ENCODE results near the gene ABCA2. TPM values are rescaled to one million over a fixed set of nuclear protein-coding genes. Genes with fewer than 3 reads are reported as not detected.
A peak's percentile ranks its signal among the peaks of the same experiment; 100 is the strongest.

The ABCA2 gene
- total RNA-seq, 1 experiment from 2014 or later = 21.7 TPM

DNA sequence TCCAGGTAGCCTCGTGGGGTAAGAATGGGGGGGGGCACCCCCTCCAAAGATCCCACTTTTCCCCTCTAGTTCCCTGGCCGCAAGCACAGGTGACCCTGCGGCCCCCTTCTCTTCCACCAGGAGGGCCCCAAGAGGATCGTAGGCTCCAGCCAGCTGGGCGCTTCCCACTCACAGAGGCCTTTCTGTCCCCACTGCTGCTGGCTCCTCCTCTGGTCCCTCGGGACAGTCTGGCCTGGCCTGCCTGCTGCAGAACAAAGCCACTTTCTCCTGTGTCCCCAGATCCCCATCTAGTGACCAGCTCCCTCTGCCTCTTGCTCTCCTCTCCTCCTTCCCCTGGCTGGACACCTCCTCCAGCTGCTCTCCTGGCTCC lies 42.9 kb upstream of the ABCA2 start:
- H3K36me3 Mint-ChIP-seq (ENCODE audit: insufficient read depth, unreplicated experiment) = no peaks in the 10 kb centered on the region
- no peaks in the 10 kb centered on the region for H3K9me3 Mint-ChIP-seq (ENCODE audit: unreplicated experiment)
- DNase-seq (ENCODE audit: unreplicated experiment) = no peak
- POLR2A ChIA-PET = interaction anchor here (0.7 to 3.3 kb wide), 11 partner anchors 11 to 457 kb away, joined by 3 to 22 read pairs (median 4); partner anchors contain the start of genes MAN1B1, RABL6 and TUBB4B
- no TSS peak for BruUV-seq (replicated peaks)
- CTCF ChIA-PET = interaction anchor here (0.7 to 10.9 kb wide), 5 partner anchors 11 to 85 kb away, joined by 3 to 170 read pairs (median 6); partner anchors contain the start of genes ABCA2, FUT7 and NPDC1
- H3K27ac Mint-ChIP-seq (ENCODE audit: low read depth, unreplicated experiment) = no peak overlapping the region
- intact Hi-C loops (cut with micrococcal nuclease) = no loop called here
- H3K4me3 Mint-ChIP-seq (ENCODE audit: unreplicated experiment) = peak overlapping the region; percentile 72
- TF ChIP-seq, protein P1, sequence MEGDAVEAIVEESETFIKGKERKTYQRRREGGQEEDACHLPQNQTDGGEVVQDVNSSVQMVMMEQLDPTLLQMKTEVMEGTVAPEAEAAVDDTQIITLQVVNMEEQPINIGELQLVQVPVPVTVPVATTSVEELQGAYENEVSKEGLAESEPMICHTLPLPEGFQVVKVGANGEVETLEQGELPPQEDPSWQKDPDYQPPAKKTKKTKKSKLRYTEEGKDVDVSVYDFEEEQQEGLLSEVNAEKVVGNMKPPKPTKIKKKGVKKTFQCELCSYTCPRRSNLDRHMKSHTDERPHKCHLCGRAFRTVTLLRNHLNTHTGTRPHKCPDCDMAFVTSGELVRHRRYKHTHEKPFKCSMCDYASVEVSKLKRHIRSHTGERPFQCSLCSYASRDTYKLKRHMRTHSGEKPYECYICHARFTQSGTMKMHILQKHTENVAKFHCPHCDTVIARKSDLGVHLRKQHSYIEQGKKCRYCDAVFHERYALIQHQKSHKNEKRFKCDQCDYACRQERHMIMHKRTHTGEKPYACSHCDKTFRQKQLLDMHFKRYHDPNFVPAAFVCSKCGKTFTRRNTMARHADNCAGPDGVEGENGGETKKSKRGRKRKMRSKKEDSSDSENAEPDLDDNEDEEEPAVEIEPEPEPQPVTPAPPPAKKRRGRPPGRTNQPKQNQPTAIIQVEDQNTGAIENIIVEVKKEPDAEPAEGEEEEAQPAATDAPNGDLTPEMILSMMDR (IDR thresholded peaks at IDR 0.05; ENCODE audit: unreplicated experiment) = no peak
- H3K4me1 Mint-ChIP-seq (ENCODE audit: insufficient read depth, unreplicated experiment) = peaks cover 11% of the 10 kb centered on the region
- no peaks in the 10 kb centered on the region for H3K27me3 Mint-ChIP-seq (ENCODE audit: insufficient read depth, unreplicated experiment)

DNA sequence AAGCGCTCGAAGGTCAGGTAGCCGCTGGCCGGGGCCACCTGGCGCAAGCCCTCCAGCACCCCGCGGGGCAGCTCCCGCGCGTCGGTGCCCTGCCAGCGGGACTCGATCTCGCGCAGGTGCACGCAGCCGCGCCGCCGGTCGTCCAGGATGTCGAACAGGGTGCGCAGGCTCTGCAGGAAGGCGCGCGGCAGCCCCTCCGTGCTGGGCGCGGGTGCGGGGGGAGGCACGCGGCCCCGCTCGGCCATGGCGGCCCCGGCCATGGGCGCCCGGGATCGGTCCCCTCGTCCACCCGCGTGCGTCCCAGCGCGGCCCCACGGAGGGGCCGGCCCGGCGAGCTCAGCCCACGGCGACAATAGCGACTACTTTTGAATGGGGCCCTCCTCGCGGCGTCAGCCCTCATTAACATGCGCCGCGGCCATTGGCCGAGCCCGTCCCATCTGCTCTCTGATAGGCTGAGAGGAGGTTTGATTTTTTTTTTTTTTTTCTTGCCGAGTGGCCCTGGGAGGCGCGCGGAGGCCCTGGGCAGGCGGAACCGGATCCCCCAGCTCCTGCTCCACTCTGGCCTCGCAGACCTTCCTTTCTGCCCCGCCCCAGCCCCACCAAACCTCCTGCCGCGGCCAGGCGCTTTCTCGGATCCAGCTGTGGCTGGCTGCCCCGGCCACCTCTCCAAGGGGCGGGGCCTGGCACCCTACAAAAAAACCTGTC lies 42.3 kb upstream of the ABCA2 start, which contains the start of gene SAPCD2:
Gene SAPCD2, minus strand, starts transcription at position 357 of the 705 bp plus-strand sequence. Its CDS starts 97 bp downstream, at position 260.
- Mint-ChIP-seq H3K9me3 (ENCODE audit: unreplicated experiment) (no peaks in the 10 kb centered on the region), H3K4me1 (ENCODE audit: insufficient read depth, unreplicated experiment) (peaks cover 11% of the 10 kb centered on the region), H3K36me3 (ENCODE audit: insufficient read depth, unreplicated experiment) (no peaks in the 10 kb centered on the region), H3K27ac (ENCODE audit: low read depth, unreplicated experiment) (no peak within 1 kb of the TSS), H3K4me3 (ENCODE audit: unreplicated experiment) (peak within 1 kb of the TSS; percentile 72), H3K27me3 (ENCODE audit: insufficient read depth, unreplicated experiment) (no peaks in the 10 kb centered on the region)
- TF ChIP-seq, protein P1 (IDR thresholded peaks at IDR 0.05; ENCODE audit: unreplicated experiment) = no peak
- intact Hi-C loops (cut with micrococcal nuclease) = no loop called here
- DNase-seq (ENCODE audit: unreplicated experiment) = peak; percentile 90
- BruUV-seq (replicated peaks) = no TSS peak
- CTCF ChIA-PET = interaction anchor here (0.7 to 10.9 kb wide), 6 partner anchors 11 to 283 kb away, joined by 3 to 170 read pairs (median 6); partner anchors contain the start of genes ABCA2, FUT7 and NPDC1
- POLR2A ChIA-PET = interaction anchor here (0.7 to 3.3 kb wide), 12 partner anchors 10 to 457 kb away, joined by 3 to 22 read pairs (median 4); partner anchors contain the start of genes MAN1B1, RABL6 and TUBB4B

DNA sequence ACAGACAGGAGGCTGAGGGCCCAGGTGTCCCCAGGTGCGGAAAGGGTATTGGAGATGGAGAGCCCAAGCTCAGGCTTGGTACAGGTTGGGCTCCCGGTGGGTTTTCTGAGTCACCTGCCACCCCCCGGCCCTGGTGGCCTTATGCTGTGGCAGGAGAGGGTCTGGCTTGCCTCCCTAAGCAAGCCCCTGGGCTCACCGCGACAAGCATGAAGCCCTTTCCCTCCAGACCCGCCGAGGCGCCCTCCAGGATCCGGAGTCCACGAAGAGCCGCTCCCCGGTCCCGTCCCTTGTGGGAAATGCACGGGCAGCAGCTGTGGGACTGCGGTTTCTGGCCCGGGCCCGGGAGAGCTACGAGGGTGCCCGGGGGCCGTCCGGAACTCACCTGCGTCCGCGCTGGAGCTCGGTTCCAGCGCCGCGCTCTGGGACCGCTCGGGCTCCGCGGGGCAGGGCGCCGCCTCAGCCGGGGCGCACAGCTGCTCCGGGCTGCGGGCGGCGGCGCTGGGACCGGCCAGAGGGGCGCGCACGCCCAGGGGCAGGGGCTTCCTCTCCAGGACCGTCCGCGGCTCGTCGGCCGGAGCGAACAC lies 41.6 kb upstream of the ABCA2 start:
- intact Hi-C loops (cut with micrococcal nuclease) = no loop called here
- Mint-ChIP-seq H3K9me3 (ENCODE audit: unreplicated experiment) (no peaks in the 10 kb centered on the region), H3K36me3 (ENCODE audit: insufficient read depth, unreplicated experiment) (no peaks in the 10 kb centered on the region), H3K4me3 (ENCODE audit: unreplicated experiment) (peak overlapping the region; percentile 72), H3K27ac (ENCODE audit: low read depth, unreplicated experiment) (no peak overlapping the region), H3K27me3 (ENCODE audit: insufficient read depth, unreplicated experiment) (no peaks in the 10 kb centered on the region), H3K4me1 (ENCODE audit: insufficient read depth, unreplicated experiment) (peaks cover 11% of the 10 kb centered on the region)
- POLR2A ChIA-PET = interaction anchor here (0.7 to 3.3 kb wide), 6 partner anchors 9 to 22 kb away, joined by 4 to 22 read pairs (median 6); partner anchors contain the start of gene MAN1B1
- TF ChIP-seq, protein P1 (IDR thresholded peaks at IDR 0.05; ENCODE audit: unreplicated experiment) = no peak
- CTCF ChIA-PET = interaction anchor here (0.7 to 10.9 kb wide), 7 partner anchors 14 to 282 kb away, joined by 3 to 170 read pairs (median 6); partner anchors contain the start of genes ABCA2, FUT7 and NPDC1
- no peak for DNase-seq (ENCODE audit: unreplicated experiment)
- no TSS peak for BruUV-seq (replicated peaks)

Measured in MCF 10A (cell line).